GM19239 (cell line): ENCODE measurements around the gene PGLYRP3.
"Not testable (repeated sequence)": the region's sequence is repeated elsewhere in the genome, so short reads cannot be mapped to it uniquely, and the experiment has no call there.

Source experiments
- DNase-seq: peaks from one replicate; pipeline ENCODE4 v3.0.0; 2011; ENCODE audit warnings: low spot score; ENCODE audit not compliant: insufficient read length
- FAIRE-seq: peaks from 2 replicates; lab custom pipeline; 2011; peaks lifted over from hg19 to GRCh38; lab: Jason Lieb, UNC

Gene PGLYRP3

GRCh38 chr1:153349363-153350320 is 36.9 kb upstream of the PGLYRP3 start:
- DNase-seq (no peak), FAIRE-seq (no peak)

GRCh38 chr1:153348511-153349362 is 36.0 kb upstream of the PGLYRP3 start, which contains the start of gene PGLYRP4:
Gene PGLYRP4 (minus strand): TSS chr1:153348841. CDS start chr1:153347932, 909 bp downstream.
- no peak for FAIRE-seq
- DNase-seq: no peak

DNA sequence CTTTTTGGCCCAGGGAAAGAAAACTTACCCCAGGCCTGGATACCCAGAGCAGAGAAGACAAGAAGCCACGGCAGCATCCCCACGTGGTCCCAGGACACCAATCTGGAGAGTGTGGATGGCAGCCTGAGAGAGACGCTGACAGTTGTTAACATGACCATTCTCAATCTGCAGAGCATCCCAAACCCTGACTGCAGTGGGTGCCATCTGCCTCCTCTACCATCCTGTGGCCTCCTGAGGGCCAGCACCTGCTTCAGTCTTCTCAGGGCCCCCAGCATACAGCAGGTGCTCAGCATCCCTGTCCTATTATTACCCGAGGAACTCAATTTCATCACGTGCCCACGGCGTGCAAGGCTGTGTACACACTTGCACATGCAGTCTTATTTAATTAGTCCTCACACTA is 35.1 kb upstream of the PGLYRP3 start:
- DNase-seq (no peak), FAIRE-seq (no peak)

- not testable (repeated sequence) for FAIRE-seq, DNase-seq
These were observed 34.3 kb upstream of the PGLYRP3 start for GRCh38 chr1:153347049-153347448.

- no peak for DNase-seq
- FAIRE-seq: no peak
These were observed 33.4 kb upstream of the PGLYRP3 start for GRCh38 chr1:153346077-153346723.

- no peak for FAIRE-seq
- DNase-seq: no peak
These were observed 32.7 kb upstream of the PGLYRP3 start for GRCh38 chr1:153345187-153346076.

DNA sequence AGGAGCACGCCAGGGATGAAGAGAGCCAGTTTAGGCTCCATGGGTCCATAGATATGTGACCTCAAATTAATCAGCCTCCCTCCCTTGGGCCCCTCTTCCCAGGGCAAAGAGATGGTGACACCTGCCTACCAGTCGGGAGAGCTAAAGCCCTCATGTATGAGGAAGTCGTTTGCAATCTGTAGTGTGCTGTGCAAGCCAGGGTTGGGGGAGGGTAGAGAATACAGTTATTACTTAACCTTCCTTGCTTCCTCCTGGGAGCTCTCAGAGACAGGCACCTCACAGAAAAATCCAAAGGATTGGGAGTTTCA is 31.9 kb upstream of the PGLYRP3 start:
- no peak for DNase-seq
- no peak for FAIRE-seq

DNA sequence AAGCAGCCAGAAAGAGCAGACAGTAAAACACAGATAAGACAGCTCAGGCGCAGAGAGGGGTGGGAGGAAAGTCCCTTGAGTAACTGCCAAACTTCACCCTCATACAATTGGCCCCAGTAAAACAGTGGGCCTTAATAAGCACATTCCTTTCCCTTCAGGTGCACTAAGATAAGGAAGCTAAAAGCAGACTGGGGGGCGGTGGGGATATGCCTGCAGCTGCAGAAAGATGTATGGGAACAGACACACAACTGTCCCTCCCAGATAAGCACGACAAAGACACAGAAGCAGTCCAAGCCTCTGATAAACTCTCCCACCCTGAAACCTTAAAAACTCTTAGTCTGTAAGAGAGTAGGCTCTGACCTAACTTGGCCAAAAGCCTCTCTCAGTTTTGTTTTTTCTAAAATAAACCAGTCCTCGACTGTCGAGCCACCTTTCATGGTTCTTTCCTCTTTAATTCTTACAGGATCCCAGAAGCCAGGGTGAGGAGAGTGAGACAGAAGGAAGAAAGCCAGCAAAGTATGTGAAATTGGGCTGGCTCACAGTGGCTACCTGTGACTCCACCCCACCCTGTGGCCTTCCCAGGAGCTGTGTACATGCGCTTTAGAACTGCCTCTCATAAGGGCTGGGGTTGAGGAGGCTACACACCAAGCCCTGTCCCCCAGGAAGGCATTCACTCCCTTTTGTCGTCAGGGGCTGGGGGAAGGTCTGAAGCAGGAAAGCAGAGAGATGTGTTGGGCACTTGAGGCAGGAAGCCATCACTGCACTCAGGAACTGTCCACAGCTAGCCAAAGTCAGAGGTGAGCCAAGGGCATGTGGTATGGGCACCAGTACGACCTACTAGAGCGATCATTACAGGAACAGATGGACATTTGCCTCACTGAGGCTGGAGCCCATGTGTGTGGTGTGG is 31.3 kb upstream of the PGLYRP3 start:
- no peak for DNase-seq
- FAIRE-seq: no peak

GRCh38 chr1:153343040-153343681 is 30.4 kb upstream of the PGLYRP3 start:
- FAIRE-seq: no peak
- DNase-seq: no peak

GRCh38 chr1:153342178-153342577 is 29.4 kb upstream of the PGLYRP3 start:
- FAIRE-seq (no peak), DNase-seq (no peak)

DNA sequence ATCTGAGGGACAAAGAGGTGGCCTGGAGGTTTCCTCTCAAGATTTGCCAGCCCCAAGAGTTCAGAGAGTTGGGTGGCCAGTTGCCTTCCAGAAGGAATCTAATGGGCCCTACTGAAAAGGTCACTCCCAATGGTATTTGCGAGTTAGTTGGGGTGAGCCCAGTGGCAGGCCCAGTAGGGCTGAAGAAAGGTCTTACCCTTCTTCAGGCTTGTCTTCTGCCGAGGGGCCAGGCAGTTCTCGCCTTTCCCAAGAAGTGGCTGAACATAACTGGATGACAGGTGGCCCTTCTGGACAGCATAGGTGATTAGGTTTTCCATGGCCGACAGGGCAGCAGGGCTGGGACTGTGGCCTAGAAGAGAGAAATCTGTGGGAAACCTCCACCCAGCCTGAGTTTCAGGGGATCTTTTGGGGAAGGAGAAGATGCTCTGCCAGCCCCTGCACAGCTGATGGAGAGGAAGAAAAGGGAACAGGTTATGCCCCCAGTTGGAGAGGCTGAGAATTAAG is 28.7 kb upstream of the PGLYRP3 start:
- DNase-seq (no peak), FAIRE-seq (no peak)

DNA sequence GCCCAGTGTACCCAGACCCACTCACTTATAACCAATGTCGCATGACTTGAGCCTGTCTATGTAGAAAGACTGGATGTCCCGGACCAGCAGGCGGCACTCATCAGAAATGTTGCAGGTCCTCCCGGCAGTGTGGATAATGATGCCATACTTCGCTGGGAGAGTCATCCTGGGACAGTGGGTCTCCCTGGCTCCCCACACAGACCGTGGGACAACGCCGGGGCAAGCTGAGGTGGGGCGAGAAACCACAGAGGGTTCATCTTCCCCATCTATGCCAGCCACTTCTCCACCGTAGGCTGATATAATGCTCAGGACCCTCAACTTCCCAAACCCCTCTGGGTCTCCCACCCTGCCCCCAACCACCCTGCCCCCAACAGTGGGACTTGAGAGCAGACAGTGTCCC is 27.6 kb upstream of the PGLYRP3 start:
- DNase-seq (no peak), FAIRE-seq (no peak)

GRCh38 chr1:153339802-153340201 is 27.1 kb upstream of the PGLYRP3 start:
- DNase-seq (no peak), FAIRE-seq (no peak)

DNA sequence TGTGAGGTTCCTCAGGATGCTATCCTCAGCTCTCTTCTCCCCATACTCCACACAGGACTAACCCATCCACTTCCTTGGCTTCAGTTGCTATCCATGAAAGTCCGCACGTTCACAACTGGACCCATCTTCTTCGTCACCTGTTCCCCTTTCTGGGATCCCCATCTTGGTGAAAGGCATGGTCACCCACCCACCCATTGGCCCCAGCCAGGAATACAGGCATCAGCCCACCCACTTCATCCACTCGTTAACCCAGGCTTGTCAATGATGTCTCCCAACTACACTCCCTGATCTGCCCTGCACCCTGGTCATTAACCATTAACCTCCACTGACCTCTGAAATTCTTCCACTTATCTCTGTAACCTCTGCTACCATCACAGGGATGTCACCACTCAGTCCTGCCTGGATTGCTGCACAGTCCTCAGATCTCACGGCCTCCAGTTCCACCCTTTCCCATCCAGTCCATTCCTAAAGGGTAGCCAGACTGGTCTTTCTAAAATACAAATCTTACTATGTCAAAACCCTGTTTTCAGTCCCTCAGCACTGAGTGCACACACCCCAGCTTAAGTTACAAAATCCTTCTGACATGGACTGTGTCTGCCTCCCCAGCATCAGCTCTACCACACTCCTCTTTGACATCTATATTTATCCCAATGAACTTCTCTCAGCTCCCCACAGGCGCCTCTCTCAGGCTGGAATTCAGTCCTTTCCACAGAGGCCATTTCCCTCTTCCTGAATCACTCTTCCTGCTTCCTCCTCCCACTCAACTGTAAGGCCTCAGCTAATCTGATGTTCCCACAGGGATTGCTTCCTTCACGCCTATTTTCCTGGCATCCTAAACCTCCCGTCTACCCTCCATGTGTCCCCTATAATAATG is 25.5 kb upstream of the PGLYRP3 start:
- FAIRE-seq (no peak), DNase-seq (no peak)

GRCh38 chr1:153336650-153337049 is 23.9 kb upstream of the PGLYRP3 start:
- DNase-seq (no peak), FAIRE-seq (no peak)

DNA sequence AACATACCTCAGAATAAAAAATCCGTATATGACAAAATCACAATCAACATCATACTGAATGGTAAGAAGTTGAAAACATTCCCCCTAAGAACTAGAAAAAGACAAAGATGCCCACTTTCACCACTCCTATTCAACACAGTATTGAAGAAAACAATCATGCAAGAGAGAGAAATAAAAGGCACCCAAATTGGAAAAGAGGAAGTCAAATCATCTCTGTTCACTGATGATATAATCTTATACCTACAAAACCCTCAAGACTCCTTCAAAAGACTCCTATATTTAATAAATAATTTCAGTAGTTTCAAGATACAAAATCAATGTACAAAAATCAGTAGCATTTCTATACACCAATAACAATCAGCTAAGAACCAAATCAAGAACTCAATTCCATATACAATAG is 21.1 kb upstream of the PGLYRP3 start:
- DNase-seq (no peak), FAIRE-seq (no peak)

GRCh38 chr1:153324912-153325311 is 12.2 kb upstream of the PGLYRP3 start:
- FAIRE-seq (no peak), DNase-seq (no peak)
